Prostate gland (tissue), 2 donors: ENCODE data around the gene MGAT4D. TPM values are rescaled to one million over a fixed set of nuclear protein-coding genes. Genes with fewer than 3 reads are reported as not detected.

ENCODE experiments used
- DNase-seq: peaks from one replicate; pipeline ENCODE4 v3.0.0-alpha.2; 2019; ENCODE audit warnings: low spot score
- H3K27ac ChIP-seq, 2 donors: fragments of 200-600 bp; sonication (generic); 2 replicates each; pipeline ENCODE4 v1.5.1; 2017 to 2019
- H3K27me3 ChIP-seq: fragments of 200-600 bp; sonication (generic); replicated peaks from 2 replicates; pipeline ENCODE4 v1.5.1; 2019; ENCODE audit not compliant: insufficient read depth
- H3K36me3 ChIP-seq, 2 donors: fragments of 200-600 bp; sonication (generic); 1 replicate in 1 of 2; 2 replicates in 1 of 2; pipeline versions ENCODE4 v1.5.1 to v1.8.1; 2017 to 2019
- H3K4me1 ChIP-seq: fragments of 200-600 bp; sonication (generic); replicated peaks from 2 replicates; pipeline ENCODE4 v1.5.1; 2019
- H3K4me3 ChIP-seq, 2 donors: fragments of 200-600 bp; sonication (generic); 2 replicates each; pipeline ENCODE4 v1.5.1; 2017 to 2019
- H3K9me3 ChIP-seq: fragments of 200-600 bp; sonication (generic); 2 replicates; pipeline ENCODE4 v1.5.1; 2017
- POLR2A ChIP-seq: fragments of 450-650 bp; IDR thresholded peaks from one replicate; pipeline ENCODE4 v1.6.1; 2016; ENCODE audit warnings: antibody characterized with exemption, mild to moderate bottlenecking
- POLR2AphosphoS5 ChIP-seq: sonication (generic); formaldehyde crosslinking; IDR thresholded peaks from one replicate; pipeline ENCODE4 v1.6.1; 2017; ENCODE audit warnings: antibody characterized with exemption
- WGBS: methylation state at CpG from one replicate; pipeline ENCODE4 v1.1.5; 2018; 5-methylcytosine and 5-hydroxymethylcytosine counted together
- intact Hi-C: fragments of 100-400 bp; cut with DNase I; formaldehyde crosslinking; loops from one replicate; pipeline ENCODE4 v1.14.2; 2022
- total RNA-seq, 2 donors: library from RNA; depleted of rRNA; stranded (reverse); fragments of >200 nt; gene quantifications; one replicate each; pipeline ENCODE4 v1.1.0, GENCODE V29; 2016
- TF ChIP-seq, protein P1 (sequence below), 4 experiments: fragments of 200-600 bp in 2 of 4; fragments of 450-650 bp in 2 of 4; sonication (generic) in 2 of 4; IDR thresholded peaks; 1 replicate in 3 of 4; 2 replicates in 1 of 4; pipeline ENCODE4 v1.5.1; 2016 to 2019; ENCODE audit warnings: antibody characterized with exemption in 4 of 4, mild to moderate bottlenecking in 2 of 4, moderate library complexity in 2 of 4

MGAT4D gene
- total RNA-seq, 2 donors from 2014 or later, result 3.2 TPM; not detected in 1

GRCh38 chr4:140497405-140497746 is 717 bp downstream of the MGAT4D start:
- Histone ChIP-seq H3K4me3 (no peak overlapping the region), H3K9me3 (no peaks in the 10 kb centered on the region)
- WGBS, result 84% methylated on average over 11 of the region's 11 CpGs

DNA sequence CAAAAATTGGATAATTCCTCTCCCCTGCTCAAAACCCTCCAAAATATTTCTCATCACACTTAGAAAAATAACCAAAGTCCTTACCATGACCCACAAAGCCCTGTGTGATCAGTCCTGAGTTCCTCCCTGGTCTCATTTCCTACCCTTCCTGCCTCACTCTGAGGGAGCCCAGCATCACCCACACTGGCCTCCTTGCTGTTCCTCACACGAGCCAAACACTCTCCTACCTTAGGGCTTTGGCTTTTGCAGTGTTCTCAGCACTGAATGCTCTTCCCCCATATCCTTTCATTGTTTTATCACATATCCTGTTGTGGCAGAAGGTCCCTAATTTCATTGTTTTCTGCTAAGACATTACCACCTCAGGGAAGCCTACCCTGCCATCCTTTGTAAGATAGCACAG is 12.2 kb downstream of the MGAT4D start:
- no peaks in the 10 kb centered on the region for H3K36me3 ChIP-seq
- 60% methylated on average over 1 of the region's 1 CpG for WGBS
- H3K9me3 ChIP-seq, result no peaks in the 10 kb centered on the region
- DNase-seq, result no peak
- no peak for TF ChIP-seq POLR2AphosphoS5
- no peak for TF ChIP-seq POLR2A
- TF ChIP-seq, protein P1, sequence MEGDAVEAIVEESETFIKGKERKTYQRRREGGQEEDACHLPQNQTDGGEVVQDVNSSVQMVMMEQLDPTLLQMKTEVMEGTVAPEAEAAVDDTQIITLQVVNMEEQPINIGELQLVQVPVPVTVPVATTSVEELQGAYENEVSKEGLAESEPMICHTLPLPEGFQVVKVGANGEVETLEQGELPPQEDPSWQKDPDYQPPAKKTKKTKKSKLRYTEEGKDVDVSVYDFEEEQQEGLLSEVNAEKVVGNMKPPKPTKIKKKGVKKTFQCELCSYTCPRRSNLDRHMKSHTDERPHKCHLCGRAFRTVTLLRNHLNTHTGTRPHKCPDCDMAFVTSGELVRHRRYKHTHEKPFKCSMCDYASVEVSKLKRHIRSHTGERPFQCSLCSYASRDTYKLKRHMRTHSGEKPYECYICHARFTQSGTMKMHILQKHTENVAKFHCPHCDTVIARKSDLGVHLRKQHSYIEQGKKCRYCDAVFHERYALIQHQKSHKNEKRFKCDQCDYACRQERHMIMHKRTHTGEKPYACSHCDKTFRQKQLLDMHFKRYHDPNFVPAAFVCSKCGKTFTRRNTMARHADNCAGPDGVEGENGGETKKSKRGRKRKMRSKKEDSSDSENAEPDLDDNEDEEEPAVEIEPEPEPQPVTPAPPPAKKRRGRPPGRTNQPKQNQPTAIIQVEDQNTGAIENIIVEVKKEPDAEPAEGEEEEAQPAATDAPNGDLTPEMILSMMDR (IDR thresholded peaks at IDR 0.05), result no peak
- H3K4me1 ChIP-seq, result no peaks in the 10 kb centered on the region
- intact Hi-C loops, result no loop called here
- no peaks in the 10 kb centered on the region for H3K27me3 ChIP-seq
- H3K4me3 ChIP-seq, result no peak overlapping the region
- H3K27ac ChIP-seq, result no peak overlapping the region

More at GRCh38 chr4:140497405-140497746, 717 bp downstream of the MGAT4D start:
- Histone ChIP-seq H3K27me3 (no peaks in the 10 kb centered on the region), H3K27ac (no peak overlapping the region), H3K36me3 (no peaks in the 10 kb centered on the region), H3K4me1 (no peaks in the 10 kb centered on the region)
- TF ChIP-seq POLR2AphosphoS5, result no peak
- TF ChIP-seq POLR2A, result no peak
- TF ChIP-seq, protein P1 (IDR thresholded peaks at IDR 0.05), result no peak
- DNase-seq, result no peak
- intact Hi-C loops, result no loop called here

DNA sequence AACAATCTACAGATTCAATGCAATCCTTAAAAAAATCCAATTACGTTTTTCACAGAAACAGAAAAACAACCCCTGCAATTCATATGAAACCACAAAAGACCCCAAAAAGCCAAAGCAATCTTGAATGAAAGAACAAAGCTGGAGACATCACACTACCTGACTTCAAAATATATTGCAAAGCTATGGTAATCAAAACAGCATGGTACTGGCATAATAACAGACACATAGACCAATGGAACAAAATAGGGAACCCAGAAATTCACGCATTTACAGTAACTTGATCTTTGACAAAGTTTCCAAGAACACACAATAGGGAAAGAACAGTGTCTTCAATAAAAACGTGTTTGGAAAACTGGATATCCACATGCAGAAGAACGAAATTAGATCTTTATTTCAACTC is 14.6 kb downstream of the MGAT4D start:
- H3K4me1 ChIP-seq, result no peaks in the 10 kb centered on the region
- WGBS, result 89% methylated on average over 4 of the region's 4 CpGs
- intact Hi-C loops, result no loop called here
- no peak overlapping the region for H3K27ac ChIP-seq
- H3K36me3 ChIP-seq, result no peaks in the 10 kb centered on the region
- no peak for DNase-seq
- H3K9me3 ChIP-seq, result no peaks in the 10 kb centered on the region
- H3K4me3 ChIP-seq, result no peak overlapping the region
- TF ChIP-seq POLR2A (no peak), POLR2AphosphoS5 (no peak)
- TF ChIP-seq, protein P1 (IDR thresholded peaks at IDR 0.05), result no peak
- no peaks in the 10 kb centered on the region for H3K27me3 ChIP-seq

DNA sequence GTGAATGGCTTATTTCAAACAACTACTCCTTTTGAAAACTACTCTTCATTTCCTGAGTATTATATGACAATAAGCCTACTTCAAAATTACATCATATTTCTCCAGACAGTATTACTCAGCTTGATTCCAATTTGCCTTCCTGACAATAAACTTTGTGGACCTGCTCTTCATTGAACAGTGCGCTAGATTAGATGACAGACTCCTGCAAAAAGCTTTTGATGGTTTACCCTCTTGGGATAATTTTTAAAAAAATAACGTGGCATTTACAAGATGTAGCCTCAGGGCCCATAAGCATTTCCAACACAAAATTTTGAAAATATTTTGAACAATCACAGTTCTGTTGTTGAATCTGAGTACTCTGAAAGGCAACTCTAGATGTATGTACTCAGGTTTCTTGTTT is 25.9 kb downstream of the MGAT4D start:
- 55% methylated on average over 2 of the region's 2 CpGs for WGBS
- Histone ChIP-seq H3K4me1 (no peaks in the 10 kb centered on the region), H3K27me3 (no peaks in the 10 kb centered on the region), H3K27ac (no peak overlapping the region), H3K36me3 (no peaks in the 10 kb centered on the region), H3K4me3 (no peak overlapping the region), H3K9me3 (no peaks in the 10 kb centered on the region)
- intact Hi-C loops, result no loop called here
- no peak for DNase-seq
- TF ChIP-seq, protein P1 (IDR thresholded peaks at IDR 0.05), result no peak
- TF ChIP-seq POLR2A (no peak), POLR2AphosphoS5 (no peak)

DNA sequence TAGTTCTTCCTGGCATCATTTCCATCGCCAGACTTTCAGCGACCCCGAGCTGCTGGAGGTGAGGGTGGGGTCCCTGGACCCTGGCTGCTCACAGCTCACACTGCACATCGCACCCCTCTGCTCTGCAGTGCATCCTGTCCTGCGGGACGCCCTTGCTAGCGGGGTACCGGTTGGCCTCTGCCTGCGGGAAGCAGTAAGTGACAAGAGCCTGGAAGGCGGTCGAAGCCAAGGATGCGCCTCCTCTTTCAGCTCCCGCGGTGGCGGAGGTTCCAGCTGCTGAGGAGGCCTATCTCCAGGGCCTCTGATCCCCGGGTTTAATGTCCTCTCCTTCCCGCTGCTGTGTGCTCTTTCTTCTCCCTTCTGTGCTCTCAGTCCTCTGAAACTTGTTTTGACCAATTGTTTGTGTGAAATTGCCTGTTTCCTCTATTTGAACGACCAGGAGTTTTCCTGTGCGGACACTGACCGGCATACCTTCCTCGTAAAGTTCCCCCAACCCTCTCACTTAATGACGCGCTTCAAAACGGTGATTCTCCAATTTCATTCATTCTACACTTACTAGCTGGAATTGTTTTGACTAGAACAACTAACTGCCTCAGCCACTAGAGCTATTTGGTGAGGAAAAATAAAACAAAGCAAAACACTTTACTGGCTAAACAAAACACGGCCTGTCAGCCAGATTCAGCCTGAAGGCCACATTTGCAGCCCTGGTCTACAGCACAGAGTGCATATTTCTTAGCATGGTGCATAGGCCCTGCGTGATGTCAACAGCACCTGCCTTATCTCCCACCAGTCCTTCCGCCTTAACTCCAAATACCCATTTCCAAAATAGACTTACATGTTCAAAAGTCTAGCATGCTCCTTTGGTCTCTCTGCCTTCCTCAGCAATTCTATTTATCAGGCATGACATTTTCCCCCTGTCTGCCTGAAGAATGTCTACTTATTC is 28.0 kb downstream of the MGAT4D start:
- intact Hi-C loops, result no loop called here
- TF ChIP-seq, protein P1 (IDR thresholded peaks at IDR 0.05), result no peak
- TF ChIP-seq POLR2AphosphoS5 (no peak), POLR2A (no peak)
- Histone ChIP-seq H3K4me3 (no peak overlapping the region), H3K27ac (no peak overlapping the region), H3K27me3 (no peaks in the 10 kb centered on the region), H3K4me1 (no peaks in the 10 kb centered on the region), H3K36me3 (no peaks in the 10 kb centered on the region), H3K9me3 (no peaks in the 10 kb centered on the region)
- 48% methylated on average over 27 of the region's 27 CpGs for WGBS
- no peak for DNase-seq
